Measurements from ENCODE around the gene CDKN2A. TPM values are rescaled to one million over a fixed set of nuclear protein-coding genes. Genes with fewer than 3 reads are reported as not detected.

Gene CDKN2A
- total RNA-seq, 1 experiment from 2014 or later = 88.7 TPM

DNA sequence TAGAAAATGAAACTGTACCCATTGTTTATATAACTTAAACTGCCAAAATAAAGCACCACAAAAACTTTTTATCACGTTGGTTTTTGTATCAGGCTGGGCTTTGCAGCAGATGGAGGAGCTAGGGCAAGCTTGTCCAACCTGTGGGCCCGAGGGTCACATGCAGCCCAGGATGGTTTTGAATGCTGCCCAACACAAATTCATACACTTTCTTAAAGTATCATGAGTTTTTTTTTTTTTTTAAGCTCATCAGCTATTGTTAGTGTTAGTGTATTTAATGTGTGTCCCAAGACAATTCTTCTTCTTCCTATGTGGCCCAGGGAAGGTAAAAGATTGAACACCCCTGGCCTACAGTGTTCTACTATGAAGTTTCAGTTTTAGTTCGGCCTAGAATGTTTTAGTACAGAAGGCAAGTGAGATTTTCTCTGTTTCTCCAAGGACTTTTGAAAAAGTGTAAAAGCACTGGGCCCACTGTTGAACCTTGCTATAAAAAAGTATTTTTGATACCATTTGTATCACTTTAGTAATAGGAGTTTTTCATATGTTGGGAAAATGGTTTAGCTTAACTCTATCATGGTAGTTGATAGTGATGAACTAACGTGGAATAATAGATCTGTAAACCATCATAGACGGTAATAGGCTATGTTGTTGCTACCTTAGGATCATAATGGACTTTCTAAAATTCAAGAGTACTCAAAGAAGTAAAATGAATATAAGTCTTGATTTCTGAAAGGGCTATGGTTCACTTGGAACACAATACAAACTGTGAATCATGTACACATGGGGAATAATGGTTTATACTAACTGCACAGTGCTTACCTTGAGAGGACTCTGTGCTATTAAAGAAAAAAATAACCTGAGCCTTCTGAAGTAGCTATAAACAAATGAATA, 2.9 kb downstream of the CDKN2A start:
- Histone ChIP-seq H3K9me3 (ENCODE audit: low read length) (no peaks in the 10 kb centered on the region), H3K9me2 (replicated peaks; ENCODE audit: insufficient read depth, low read length) (no peaks in the 10 kb centered on the region), H3K27me3 (ENCODE audit: low read length) (no peaks in the 10 kb centered on the region), H3K4me3 (ENCODE audit: low read length) (peak overlapping the region; percentile 97), H2AFZ (ENCODE audit: low read length) (no peak overlapping the region), H3K36me3 (ENCODE audit: insufficient read depth, low read length) (peaks cover 38% of the 10 kb centered on the region), H3K4me2 (ENCODE audit: low read depth, low read length, poor library complexity, severe bottlenecking) (peak overlapping the region; percentile 78), H3K79me2 (ENCODE audit: low read length) (peaks cover 89% of the 10 kb centered on the region), H3K27ac (ENCODE audit: low read length) (peak overlapping the region; percentile 28), H3K9ac (ENCODE audit: low read length) (peak overlapping the region; percentile 12), H4K20me1 (ENCODE audit: insufficient read depth, low read depth, low read length) (no peaks in the 10 kb centered on the region), H3K4me1 (ENCODE audit: low read length) (peaks cover 63% of the 10 kb centered on the region)
- DNase-seq = no peak

DNA sequence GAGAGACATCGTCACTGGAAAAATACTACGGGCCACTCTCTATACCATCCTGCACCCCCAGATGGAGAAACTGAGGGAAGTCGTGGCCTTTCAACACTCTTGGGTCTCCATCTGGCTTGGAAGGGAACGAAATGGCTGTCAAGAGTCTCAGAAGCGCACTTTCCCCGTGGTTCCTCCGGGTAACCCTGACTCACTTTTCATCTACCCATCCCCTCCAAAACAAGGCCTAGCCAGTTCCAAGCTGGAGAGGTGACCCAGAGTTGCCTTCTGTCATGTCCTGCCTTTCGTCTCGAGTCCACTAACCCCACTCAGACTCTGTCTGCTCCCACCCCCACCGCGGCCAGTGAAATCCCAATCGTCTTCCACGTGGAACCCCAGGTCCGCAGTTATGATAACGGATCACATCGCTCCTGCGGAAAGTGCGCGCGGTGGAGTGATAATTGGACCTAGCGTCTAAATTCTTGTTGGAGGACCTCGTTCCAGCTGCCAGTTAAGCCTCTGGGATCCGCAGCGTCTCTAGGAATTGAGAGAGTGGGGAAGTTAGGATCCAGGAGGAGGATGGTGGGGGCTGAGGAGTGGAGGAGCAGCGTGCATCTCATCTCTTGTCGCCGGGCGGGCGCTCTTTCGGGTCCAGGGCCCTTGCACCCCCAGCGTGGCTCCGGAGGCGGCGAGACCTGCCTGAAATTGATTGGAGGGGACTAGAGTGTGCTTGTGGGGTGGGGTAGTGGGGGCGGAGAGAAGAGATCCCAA, 4.6 kb downstream of the CDKN2A start:
- no peak for DNase-seq
- no peak overlapping the region for H3K27ac ChIP-seq (ENCODE audit: low read length)
- H3K9me3 ChIP-seq (ENCODE audit: low read length) = no peaks in the 10 kb centered on the region
- no peak overlapping the region for H3K9ac ChIP-seq (ENCODE audit: low read length)
- no peak overlapping the region for H3K4me2 ChIP-seq (ENCODE audit: low read depth, low read length, poor library complexity, severe bottlenecking)
- no peaks in the 10 kb centered on the region for H3K27me3 ChIP-seq (ENCODE audit: low read length)
- H3K36me3 ChIP-seq (ENCODE audit: insufficient read depth, low read length) = peaks cover 43% of the 10 kb centered on the region
- H3K9me2 ChIP-seq (replicated peaks; ENCODE audit: insufficient read depth, low read length) = no peaks in the 10 kb centered on the region
- H4K20me1 ChIP-seq (ENCODE audit: insufficient read depth, low read depth, low read length) = no peaks in the 10 kb centered on the region
- no peak overlapping the region for H2AFZ ChIP-seq (ENCODE audit: low read length)
- H3K4me1 ChIP-seq (ENCODE audit: low read length) = peaks cover 75% of the 10 kb centered on the region
- H3K79me2 ChIP-seq (ENCODE audit: low read length) = peaks cover 95% of the 10 kb centered on the region
- no peak overlapping the region for H3K4me3 ChIP-seq (ENCODE audit: low read length)

DNA sequence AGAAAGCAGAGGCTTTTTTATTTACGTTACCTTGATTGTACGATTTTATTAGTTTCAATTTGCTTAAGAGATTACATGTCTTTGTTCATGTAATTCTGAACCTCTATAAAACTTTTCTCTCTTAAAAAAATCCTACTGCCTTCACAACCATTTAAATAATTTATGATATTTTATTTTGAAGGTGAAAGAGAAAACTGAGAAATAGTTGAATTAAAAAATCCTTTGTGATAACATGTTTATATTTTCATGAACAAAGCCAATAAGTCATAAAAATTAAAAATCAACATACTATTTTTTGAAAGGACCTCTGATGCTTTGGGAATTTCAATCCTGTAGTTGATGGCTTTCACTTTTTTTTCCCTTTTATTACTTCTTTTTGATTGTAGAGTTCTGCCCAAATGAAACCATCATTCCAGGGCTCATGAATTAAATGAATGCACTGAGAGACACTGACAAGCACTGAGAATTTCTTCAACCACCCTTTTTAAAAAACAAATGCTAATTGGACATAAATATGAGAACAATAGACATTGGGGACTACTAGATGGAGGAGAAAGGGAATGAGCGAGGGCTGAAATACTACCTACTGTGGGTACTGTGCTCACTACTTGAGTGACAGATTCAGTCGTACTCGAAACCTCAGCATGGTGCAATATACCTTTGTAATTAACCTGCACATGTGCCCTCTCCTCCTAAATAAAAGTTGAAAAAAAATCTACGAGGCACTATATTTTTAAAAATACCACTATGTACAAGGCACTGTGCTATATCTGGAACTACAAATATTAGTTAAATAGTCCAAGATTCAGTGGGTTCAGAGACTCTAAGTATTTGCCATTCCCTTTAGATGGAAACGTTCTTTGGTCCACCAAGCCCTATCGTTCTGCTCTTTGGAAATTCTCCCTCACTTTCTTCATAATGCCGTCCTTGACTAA, 5.9 kb downstream of the CDKN2A start:
- H3K4me1 ChIP-seq (ENCODE audit: low read length) = peaks cover 86% of the 10 kb centered on the region
- H2AFZ ChIP-seq (ENCODE audit: low read length) = no peak overlapping the region
- no peaks in the 10 kb centered on the region for H3K9me2 ChIP-seq (replicated peaks; ENCODE audit: insufficient read depth, low read length)
- peak overlapping the region; percentile 31 for H3K4me3 ChIP-seq (ENCODE audit: low read length)
- H3K4me2 ChIP-seq (ENCODE audit: low read depth, low read length, poor library complexity, severe bottlenecking) = peak overlapping the region; percentile 69
- peak overlapping the region; percentile 32; the same call in 1 of the 2 replicates for H3K9ac ChIP-seq (ENCODE audit: low read length)
- DNase-seq = no peak
- H3K36me3 ChIP-seq (ENCODE audit: insufficient read depth, low read length) = peaks cover 43% of the 10 kb centered on the region
- no peaks in the 10 kb centered on the region for H3K27me3 ChIP-seq (ENCODE audit: low read length)
- peaks cover 100% of the 10 kb centered on the region for H3K79me2 ChIP-seq (ENCODE audit: low read length)
- H3K9me3 ChIP-seq (ENCODE audit: low read length) = no peaks in the 10 kb centered on the region
- H3K27ac ChIP-seq (ENCODE audit: low read length) = peak overlapping the region; percentile 40; the same call in 1 of the 2 replicates
- H4K20me1 ChIP-seq (ENCODE audit: insufficient read depth, low read depth, low read length) = no peaks in the 10 kb centered on the region

DNA sequence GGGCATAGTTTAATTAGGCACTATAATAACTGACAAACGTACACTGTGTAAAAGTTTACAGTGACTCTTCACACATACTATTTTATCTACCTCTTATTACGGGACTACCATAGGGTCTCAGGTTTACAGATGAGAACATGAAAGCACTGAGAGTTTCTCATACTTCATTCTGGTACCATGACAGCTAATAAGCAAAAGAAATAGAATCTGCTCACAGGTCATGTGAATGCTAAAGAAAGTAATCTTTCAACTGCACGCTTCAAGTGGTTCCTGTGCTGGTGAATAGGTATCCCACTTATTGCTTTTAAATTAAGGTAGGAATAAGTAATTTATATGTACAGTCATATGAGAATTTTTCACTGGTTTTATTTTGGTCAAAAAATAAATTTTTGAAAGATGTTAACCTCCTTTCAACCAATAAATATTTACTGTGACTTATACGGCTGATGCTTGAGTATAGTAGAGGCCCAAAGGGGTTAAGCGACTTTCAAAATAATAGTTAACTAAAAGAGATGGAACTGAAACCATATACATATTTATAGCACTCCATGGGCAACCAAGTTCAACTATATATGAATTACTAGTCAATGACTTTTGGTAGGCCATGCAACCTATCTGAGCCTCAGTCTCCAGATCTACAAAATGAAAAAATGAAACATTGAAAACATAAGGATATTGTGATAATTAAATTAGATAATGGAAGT, 8.1 kb downstream of the CDKN2A start:
- H3K27ac ChIP-seq (ENCODE audit: low read length) = peak overlapping the region; percentile 40

DNA sequence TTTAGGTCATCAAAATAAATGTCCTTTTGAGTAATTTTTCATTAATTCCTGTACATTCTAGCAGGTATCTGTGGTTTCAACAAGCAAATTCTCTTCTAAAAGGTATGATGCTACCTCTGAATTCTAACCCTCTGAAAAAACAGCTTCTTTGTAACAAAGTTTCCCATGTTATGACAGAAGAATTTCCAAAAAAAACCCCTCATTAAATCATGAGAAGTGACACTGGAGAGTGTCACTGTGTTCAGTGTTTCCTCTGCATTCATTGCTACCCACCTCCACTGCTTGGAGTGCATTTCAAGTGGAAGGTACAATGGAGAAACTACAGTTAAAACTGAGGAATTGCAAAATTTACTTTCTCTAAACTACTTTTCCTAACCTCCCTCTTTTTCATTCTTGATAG, 10.1 kb downstream of the CDKN2A start:
- DNase-seq = no peak
- H3K4me2 ChIP-seq (ENCODE audit: low read depth, low read length, poor library complexity, severe bottlenecking) = no peak overlapping the region
- H3K9ac ChIP-seq (ENCODE audit: low read length) = no peak overlapping the region
- H3K9me3 ChIP-seq (ENCODE audit: low read length) = no peaks in the 10 kb centered on the region
- H4K20me1 ChIP-seq (ENCODE audit: insufficient read depth, low read depth, low read length) = no peaks in the 10 kb centered on the region
- H3K79me2 ChIP-seq (ENCODE audit: low read length) = peaks cover 96% of the 10 kb centered on the region
- peaks cover 55% of the 10 kb centered on the region for H3K4me1 ChIP-seq (ENCODE audit: low read length)
- H3K9me2 ChIP-seq (replicated peaks; ENCODE audit: insufficient read depth, low read length) = no peaks in the 10 kb centered on the region
- no peak overlapping the region for H3K4me3 ChIP-seq (ENCODE audit: low read length)
- no peaks in the 10 kb centered on the region for H3K27me3 ChIP-seq (ENCODE audit: low read length)
- peaks cover 33% of the 10 kb centered on the region for H3K36me3 ChIP-seq (ENCODE audit: insufficient read depth, low read length)
- H3K27ac ChIP-seq (ENCODE audit: low read length) = 0 out of 2 replicates have a peak overlapping the region, but pooled peaks have one; percentile 9
- no peak overlapping the region for H2AFZ ChIP-seq (ENCODE audit: low read length)

More for the DNA sequence above, 8.1 kb downstream of the CDKN2A start:
- Histone ChIP-seq H3K36me3 (ENCODE audit: insufficient read depth, low read length) (peaks cover 41% of the 10 kb centered on the region), H3K9me3 (ENCODE audit: low read length) (no peaks in the 10 kb centered on the region), H3K79me2 (ENCODE audit: low read length) (peaks cover 100% of the 10 kb centered on the region), H3K4me2 (ENCODE audit: low read depth, low read length, poor library complexity, severe bottlenecking) (peak overlapping the region; percentile 69), H2AFZ (ENCODE audit: low read length) (no peak overlapping the region), H3K9ac (ENCODE audit: low read length) (no peak overlapping the region), H4K20me1 (ENCODE audit: insufficient read depth, low read depth, low read length) (no peaks in the 10 kb centered on the region), H3K4me3 (ENCODE audit: low read length) (no peak overlapping the region), H3K4me1 (ENCODE audit: low read length) (peaks cover 74% of the 10 kb centered on the region), H3K27me3 (ENCODE audit: low read length) (no peaks in the 10 kb centered on the region), H3K9me2 (replicated peaks; ENCODE audit: insufficient read depth, low read length) (no peaks in the 10 kb centered on the region)
- DNase-seq = no peak

DNA sequence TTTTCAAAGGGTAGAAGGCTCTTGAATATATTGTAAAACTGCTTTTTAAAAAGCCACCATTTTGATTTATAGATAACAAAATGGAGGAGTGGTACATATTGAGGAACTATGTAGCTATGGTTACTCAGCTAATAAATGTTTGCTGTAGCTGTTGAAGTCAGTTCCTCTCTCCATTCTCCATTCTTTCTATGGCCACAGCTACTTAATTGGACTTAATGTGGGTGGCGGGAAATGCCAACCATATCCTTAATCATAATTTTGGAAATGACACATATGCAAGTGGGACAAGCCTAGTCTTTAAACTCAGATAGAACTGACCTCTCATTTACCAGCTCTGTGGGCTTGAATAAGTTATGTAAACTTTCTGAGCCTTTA, 10.6 kb downstream of the CDKN2A start:
- Histone ChIP-seq H3K27ac (ENCODE audit: low read length) (no peak overlapping the region), H3K4me2 (ENCODE audit: low read depth, low read length, poor library complexity, severe bottlenecking) (no peak overlapping the region), H3K27me3 (ENCODE audit: low read length) (no peaks in the 10 kb centered on the region), H3K9me2 (replicated peaks; ENCODE audit: insufficient read depth, low read length) (no peaks in the 10 kb centered on the region), H3K79me2 (ENCODE audit: low read length) (peaks cover 96% of the 10 kb centered on the region), H3K4me1 (ENCODE audit: low read length) (peaks cover 50% of the 10 kb centered on the region), H3K9ac (ENCODE audit: low read length) (no peak overlapping the region), H4K20me1 (ENCODE audit: insufficient read depth, low read depth, low read length) (no peaks in the 10 kb centered on the region), H3K9me3 (ENCODE audit: low read length) (no peaks in the 10 kb centered on the region), H2AFZ (ENCODE audit: low read length) (no peak overlapping the region), H3K4me3 (ENCODE audit: low read length) (no peak overlapping the region), H3K36me3 (ENCODE audit: insufficient read depth, low read length) (peaks cover 33% of the 10 kb centered on the region)
- peak; percentile 52 for DNase-seq

DNA sequence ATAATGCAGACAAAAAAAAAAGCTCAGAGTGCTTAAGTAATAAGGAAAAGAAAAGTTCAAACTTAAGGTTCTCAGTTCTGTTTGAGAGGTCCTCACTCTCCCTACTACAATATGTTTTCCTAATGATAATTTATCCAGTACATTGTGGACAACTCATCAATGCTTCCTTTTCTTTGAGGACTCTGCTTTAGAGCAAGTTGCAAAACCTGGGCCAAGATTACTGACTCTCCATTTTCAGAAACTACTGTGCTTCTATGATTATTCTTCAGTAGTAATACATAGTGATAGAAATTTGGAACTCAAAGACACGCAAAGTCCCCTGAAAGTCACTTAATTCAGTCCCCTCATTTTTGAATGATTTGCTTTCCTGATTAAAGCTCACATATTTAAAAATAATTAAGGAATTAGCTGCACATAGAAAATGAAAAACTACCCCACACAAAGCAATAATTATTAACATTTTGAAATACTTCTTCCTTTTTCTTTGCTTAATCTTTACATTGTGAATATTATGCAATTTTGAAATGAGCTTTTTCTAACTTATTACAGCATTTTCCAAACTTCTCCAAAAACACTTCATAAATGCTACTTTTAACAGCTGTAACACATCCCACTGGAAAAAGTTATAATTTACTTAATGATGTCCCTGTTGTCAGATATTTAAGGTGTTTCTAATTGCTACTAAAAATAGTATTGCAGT, 11.2 kb downstream of the CDKN2A start:
- H3K4me1 ChIP-seq (ENCODE audit: low read length) = peaks cover 44% of the 10 kb centered on the region
- H3K27ac ChIP-seq (ENCODE audit: low read length) = no peak overlapping the region
- H3K9ac ChIP-seq (ENCODE audit: low read length) = no peak overlapping the region
- H3K36me3 ChIP-seq (ENCODE audit: insufficient read depth, low read length) = peaks cover 30% of the 10 kb centered on the region; the same call in 1 of the 2 replicates
- no peaks in the 10 kb centered on the region for H3K9me2 ChIP-seq (replicated peaks; ENCODE audit: insufficient read depth, low read length)
- no peak overlapping the region for H3K4me3 ChIP-seq (ENCODE audit: low read length)
- H3K27me3 ChIP-seq (ENCODE audit: low read length) = no peaks in the 10 kb centered on the region
- H3K79me2 ChIP-seq (ENCODE audit: low read length) = peaks cover 95% of the 10 kb centered on the region
- DNase-seq = no peak
- no peaks in the 10 kb centered on the region for H3K9me3 ChIP-seq (ENCODE audit: low read length)
- H2AFZ ChIP-seq (ENCODE audit: low read length) = no peak overlapping the region
- H3K4me2 ChIP-seq (ENCODE audit: low read depth, low read length, poor library complexity, severe bottlenecking) = no peak overlapping the region
- no peaks in the 10 kb centered on the region for H4K20me1 ChIP-seq (ENCODE audit: insufficient read depth, low read depth, low read length)

Data from Karpas-422 (cell line).